Measurements from ENCODE around the gene ACSM5.

Gene ACSM5

GRCh38 chr16:20409398-20410120, at the start of gene ACSM5:
TSS of gene ACSM5 (plus strand) at chr16:20409534. CDS start at chr16:20411485, 1,951 bp downstream.
- Mint-ChIP-seq H3K36me3 (ENCODE audit: low read depth) (no peaks in the 10 kb centered on the region), H3K27me3 (peaks cover 2% of the 10 kb centered on the region), H3K4me3 (peak within 1 kb of the TSS; percentile 43), H3K27ac (peak within 1 kb of the TSS; percentile 99), H3K4me1 (ENCODE audit: low read depth) (peaks cover 37% of the 10 kb centered on the region), H3K9me3 (no peaks in the 10 kb centered on the region)
- intact Hi-C loops (cut with micrococcal nuclease), result no loop called here

DNA sequence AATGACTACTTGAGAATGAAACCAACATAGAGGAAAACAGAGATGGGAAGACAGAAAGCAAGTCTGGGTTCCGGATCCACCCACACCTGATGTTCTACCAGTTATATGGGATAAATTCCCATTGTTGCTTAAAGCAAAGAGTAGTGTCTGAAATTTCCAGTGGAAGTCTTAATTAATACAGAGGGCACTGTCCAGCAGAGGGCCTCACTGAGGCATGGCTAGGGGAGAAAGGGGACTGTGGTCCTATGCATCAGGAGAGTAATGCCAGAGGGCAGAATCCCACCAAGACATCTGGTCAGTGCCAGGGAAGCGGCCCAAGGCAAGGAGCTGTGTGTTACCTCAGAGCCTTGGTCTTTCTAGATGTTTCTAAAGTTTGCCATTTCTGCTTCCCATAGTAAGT, 49.3 kb upstream of the ACSM5 start:
- no peaks in the 10 kb centered on the region for H3K27me3 Mint-ChIP-seq
- no peaks in the 10 kb centered on the region for H3K36me3 Mint-ChIP-seq (ENCODE audit: low read depth)
- H3K27ac Mint-ChIP-seq, result no peak overlapping the region
- H3K4me3 Mint-ChIP-seq, result no peak overlapping the region
- H3K4me1 Mint-ChIP-seq (ENCODE audit: low read depth), result no peaks in the 10 kb centered on the region
- H3K9me3 Mint-ChIP-seq, result no peaks in the 10 kb centered on the region
- intact Hi-C loops (cut with micrococcal nuclease), result no loop called here

- Mint-ChIP-seq H3K27ac (no peak overlapping the region), H3K36me3 (ENCODE audit: low read depth) (no peaks in the 10 kb centered on the region), H3K4me1 (ENCODE audit: low read depth) (no peaks in the 10 kb centered on the region), H3K27me3 (peaks cover 6% of the 10 kb centered on the region), H3K4me3 (no peak overlapping the region), H3K9me3 (no peaks in the 10 kb centered on the region)
- intact Hi-C loops (cut with micrococcal nuclease), result no loop called here
These were observed 46.1 kb upstream of the ACSM5 start for GRCh38 chr16:20363191-20363590.

DNA sequence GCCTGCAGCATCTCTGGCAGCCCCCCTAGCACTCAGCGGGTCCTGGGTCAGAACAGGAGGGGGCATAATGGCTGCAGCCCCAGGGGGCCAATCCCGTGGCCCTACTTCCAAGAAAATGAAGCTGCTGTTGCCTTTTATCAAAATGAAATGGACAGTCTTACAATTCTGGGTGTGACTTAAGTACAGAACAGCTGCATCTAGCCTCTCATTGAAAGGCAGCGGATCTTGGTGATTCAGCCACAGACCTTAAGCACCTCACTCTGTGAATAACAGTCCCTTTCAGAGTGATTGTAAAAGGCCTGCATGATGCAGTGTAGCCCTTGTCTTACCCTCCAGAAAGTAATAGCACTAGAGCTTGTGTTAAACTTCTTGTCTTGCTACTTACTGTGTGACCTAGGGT, 45.3 kb upstream of the ACSM5 start:
- Mint-ChIP-seq H3K4me1 (ENCODE audit: low read depth) (no peaks in the 10 kb centered on the region), H3K36me3 (ENCODE audit: low read depth) (no peaks in the 10 kb centered on the region), H3K9me3 (no peaks in the 10 kb centered on the region), H3K27ac (no peak overlapping the region), H3K4me3 (no peak overlapping the region), H3K27me3 (peaks cover 6% of the 10 kb centered on the region)
- intact Hi-C loops (cut with micrococcal nuclease), result no loop called here

DNA sequence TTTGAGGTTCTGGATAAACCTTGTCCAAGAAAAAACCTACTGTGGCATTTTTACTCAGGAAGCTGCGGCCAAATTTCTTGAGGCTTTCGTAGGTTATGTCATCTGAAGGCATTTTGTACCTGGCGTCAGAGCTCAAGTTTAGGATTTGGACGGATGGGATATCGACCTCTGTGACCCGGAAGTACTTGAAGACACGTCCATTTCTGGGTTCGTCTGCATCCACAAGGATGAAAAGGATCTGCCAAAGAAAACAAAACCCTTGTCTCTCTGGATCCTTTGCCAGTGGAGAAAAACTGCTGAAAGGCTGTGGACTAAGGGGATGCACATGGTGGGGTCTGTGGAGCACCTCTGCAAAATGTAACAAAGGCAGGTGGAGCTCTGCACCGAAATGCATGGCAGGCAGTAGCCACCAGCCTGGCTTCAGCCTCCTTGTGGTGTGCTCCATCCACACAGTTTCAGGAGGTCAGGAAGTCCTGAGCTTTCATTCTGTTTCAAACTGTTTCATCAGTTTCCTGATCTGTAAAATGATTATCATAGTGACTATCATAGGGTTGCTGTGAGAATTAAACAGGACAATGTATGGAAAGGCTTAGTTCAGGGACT, 39.8 kb upstream of the ACSM5 start:
- H3K4me3 Mint-ChIP-seq, result no peak overlapping the region
- intact Hi-C loops (cut with micrococcal nuclease), result no loop called here
- H3K36me3 Mint-ChIP-seq (ENCODE audit: low read depth), result no peaks in the 10 kb centered on the region
- H3K9me3 Mint-ChIP-seq, result no peaks in the 10 kb centered on the region
- H3K27ac Mint-ChIP-seq, result no peak overlapping the region
- peaks cover 11% of the 10 kb centered on the region for H3K27me3 Mint-ChIP-seq
- H3K4me1 Mint-ChIP-seq (ENCODE audit: low read depth), result no peaks in the 10 kb centered on the region

DNA sequence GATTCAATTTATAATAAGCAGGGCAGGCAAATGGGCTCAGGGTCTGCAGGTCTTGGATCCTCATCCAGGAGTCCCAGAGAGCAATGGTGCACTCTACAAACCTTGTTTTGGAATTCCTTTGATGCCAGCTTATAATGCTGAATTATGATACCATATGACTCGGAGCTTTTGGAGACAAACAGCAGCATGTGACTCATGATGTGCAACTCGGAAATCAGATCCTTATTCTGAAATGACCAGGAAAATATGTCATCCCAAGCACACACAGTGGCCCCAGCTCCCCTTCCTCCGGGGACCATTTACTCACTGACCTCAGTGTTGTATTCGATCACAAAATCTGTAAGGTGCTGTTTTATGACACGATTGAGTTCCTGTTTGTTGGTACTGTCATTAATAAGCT, 36.6 kb upstream of the ACSM5 start:
- no peak overlapping the region for H3K4me3 Mint-ChIP-seq
- intact Hi-C loops (cut with micrococcal nuclease), result no loop called here
- H3K4me1 Mint-ChIP-seq (ENCODE audit: low read depth), result no peaks in the 10 kb centered on the region
- no peaks in the 10 kb centered on the region for H3K36me3 Mint-ChIP-seq (ENCODE audit: low read depth)
- H3K27me3 Mint-ChIP-seq, result peaks cover 17% of the 10 kb centered on the region
- H3K9me3 Mint-ChIP-seq, result no peaks in the 10 kb centered on the region
- H3K27ac Mint-ChIP-seq, result no peak overlapping the region

- intact Hi-C loops (cut with micrococcal nuclease), result no loop called here
- Mint-ChIP-seq H3K27me3 (peaks cover 13% of the 10 kb centered on the region), H3K4me1 (ENCODE audit: low read depth) (peaks cover 6% of the 10 kb centered on the region), H3K4me3 (no peak overlapping the region), H3K36me3 (ENCODE audit: low read depth) (no peaks in the 10 kb centered on the region), H3K9me3 (no peaks in the 10 kb centered on the region), H3K27ac (no peak overlapping the region)
These were observed 32.2 kb upstream of the ACSM5 start for GRCh38 chr16:20377181-20377580.

- Mint-ChIP-seq H3K27me3 (peaks cover 14% of the 10 kb centered on the region), H3K9me3 (no peaks in the 10 kb centered on the region), H3K27ac (no peak overlapping the region), H3K4me3 (no peak overlapping the region), H3K36me3 (ENCODE audit: low read depth) (no peaks in the 10 kb centered on the region), H3K4me1 (ENCODE audit: low read depth) (peaks cover 6% of the 10 kb centered on the region)
- intact Hi-C loops (cut with micrococcal nuclease), result no loop called here
These were observed 28.6 kb upstream of the ACSM5 start for GRCh38 chr16:20380782-20381181.

DNA sequence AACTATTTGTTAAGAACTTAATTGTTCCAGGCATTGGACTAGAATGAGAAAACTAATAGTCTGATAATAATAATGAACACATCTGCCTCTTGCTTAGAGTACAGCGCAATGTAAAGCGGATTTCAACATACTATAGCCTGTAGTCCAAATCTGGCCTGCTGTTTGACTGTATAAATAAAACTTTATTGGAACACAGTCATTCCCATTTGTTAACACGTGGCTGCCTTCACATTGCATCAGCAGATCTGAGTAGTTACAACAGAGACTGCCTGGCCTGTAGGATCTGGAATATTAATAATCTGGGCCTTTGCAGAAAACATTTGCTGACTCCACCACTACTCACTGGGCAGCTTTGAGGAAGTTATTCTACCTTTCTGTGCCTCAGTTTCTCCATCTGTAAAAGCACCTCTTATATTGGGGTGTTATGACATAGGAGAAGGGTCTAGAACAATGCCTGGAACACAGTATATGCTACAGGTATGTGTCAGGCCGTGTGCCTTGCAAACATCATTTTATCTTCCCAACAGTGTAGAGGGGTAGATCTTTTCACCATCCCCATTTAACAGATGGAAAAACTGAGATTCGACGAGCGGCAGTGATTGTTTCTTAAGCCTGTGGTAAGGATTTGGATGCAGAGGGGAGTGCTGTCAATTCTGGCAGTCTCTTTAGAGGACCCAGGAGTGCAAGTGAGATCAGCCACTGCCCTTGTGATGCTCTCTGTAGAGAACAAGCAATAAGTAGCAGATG, 27.0 kb upstream of the ACSM5 start:
- Mint-ChIP-seq H3K4me3 (no peak overlapping the region), H3K4me1 (ENCODE audit: low read depth) (peaks cover 6% of the 10 kb centered on the region), H3K27ac (no peak overlapping the region), H3K27me3 (peaks cover 23% of the 10 kb centered on the region), H3K36me3 (ENCODE audit: low read depth) (no peaks in the 10 kb centered on the region), H3K9me3 (no peaks in the 10 kb centered on the region)
- intact Hi-C loops (cut with micrococcal nuclease), result no loop called here

GRCh38 chr16:20383106-20384029, 26.0 kb upstream of the ACSM5 start:
- no peaks in the 10 kb centered on the region for H3K9me3 Mint-ChIP-seq
- H3K36me3 Mint-ChIP-seq (ENCODE audit: low read depth), result no peaks in the 10 kb centered on the region
- peaks cover 2% of the 10 kb centered on the region for H3K4me1 Mint-ChIP-seq (ENCODE audit: low read depth)
- intact Hi-C loops (cut with micrococcal nuclease), result loop anchor here (1.0 kb wide), 1 partner anchor 476 kb away; no protein-coding TSS in a partner anchor
- H3K4me3 Mint-ChIP-seq, result no peak overlapping the region
- peaks cover 24% of the 10 kb centered on the region for H3K27me3 Mint-ChIP-seq
- H3K27ac Mint-ChIP-seq, result no peak overlapping the region

- Mint-ChIP-seq H3K4me3 (no peak overlapping the region), H3K27me3 (peaks cover 24% of the 10 kb centered on the region), H3K9me3 (no peaks in the 10 kb centered on the region), H3K4me1 (ENCODE audit: low read depth) (no peaks in the 10 kb centered on the region), H3K36me3 (ENCODE audit: low read depth) (no peaks in the 10 kb centered on the region), H3K27ac (no peak overlapping the region)
- intact Hi-C loops (cut with micrococcal nuclease), result loop anchor here (5.0 kb wide), 1 partner anchor 321 kb away; no protein-coding TSS in a partner anchor
These were observed 23.2 kb upstream of the ACSM5 start for GRCh38 chr16:20385844-20386832.

- no peak overlapping the region for H3K27ac Mint-ChIP-seq
- intact Hi-C loops (cut with micrococcal nuclease), result loop anchor here (5.0 kb wide), 1 partner anchor 319 kb away; no protein-coding TSS in a partner anchor
- no peak overlapping the region for H3K4me3 Mint-ChIP-seq
- H3K9me3 Mint-ChIP-seq, result no peaks in the 10 kb centered on the region
- H3K36me3 Mint-ChIP-seq (ENCODE audit: low read depth), result no peaks in the 10 kb centered on the region
- peaks cover 22% of the 10 kb centered on the region for H3K27me3 Mint-ChIP-seq
- H3K4me1 Mint-ChIP-seq (ENCODE audit: low read depth), result no peaks in the 10 kb centered on the region
These were observed 21.4 kb upstream of the ACSM5 start for GRCh38 chr16:20387978-20388377.
